H1 (cell line): ENCODE measurements around the gene FAT1.

Source experiments
- ATF2 ChIP-seq: IDR thresholded peaks from 2 replicates; pipeline ENCODE4 v1.6.1; 2012; ENCODE audit warnings: low read length, inconsistent platforms
- BCL11A ChIP-seq, 2 experiments: IDR thresholded peaks; one replicate each; pipeline ENCODE4 v1.6.1; 2011; ENCODE audit warnings: low read depth in 2 of 2, low read length in 2 of 2, mild to moderate bottlenecking in 2 of 2
- CHD1 ChIP-seq: IDR thresholded peaks from 2 replicates; pipeline ENCODE4 v1.6.1; 2012; ENCODE audit warnings: low read depth, low read length, improper control_type of control experiment
- CTCF ChIP-seq, 3 experiments: IDR thresholded peaks; 1 replicate in 2 of 3; 2 replicates in 1 of 3; pipeline versions ENCODE4 v1.5.1 to v1.6.1; 2011; ENCODE audit warnings: low read length in 3 of 3, mild to moderate bottlenecking in 3 of 3, inconsistent platforms in 2 of 3, low read depth in 1 of 3, moderate library complexity in 1 of 3; ENCODE audit not compliant: insufficient read depth in 1 of 3; ENCODE audit errors: control extremely low read depth in 1 of 3
- EZH2 ChIP-seq: fragments of 200-600 bp; sonication (generic); IDR thresholded peaks from 2 replicates; pipeline ENCODE4 v1.7.1; 2012; ENCODE audit warnings: low read depth, mild to moderate bottlenecking, moderate library complexity, low read length, inconsistent platforms; ENCODE audit not compliant: severe bottlenecking
- HDAC2 ChIP-seq, 2 experiments: fragments of 300-600 bp in 1 of 2; sonication (generic) in 1 of 2; IDR thresholded peaks; 2 replicates each; pipeline ENCODE4 v1.6.1; 2011 to 2012; ENCODE audit warnings: low read depth in 2 of 2, low read length in 2 of 2, mild to moderate bottlenecking in 2 of 2, moderate library complexity in 2 of 2, borderline replicate concordance in 1 of 2, inconsistent platforms in 1 of 2
- NRF1 ChIP-seq: IDR thresholded peaks from 2 replicates; pipeline ENCODE4 v1.6.1; 2011; ENCODE audit warnings: mild to moderate bottlenecking, low read depth, low read length, improper control_type of control experiment
- PHF8 ChIP-seq: fragments of 200-600 bp; sonication (generic); conservative IDR thresholded peaks from 2 replicates; pipeline ENCODE4 v1.7.1; 2012; ENCODE audit warnings: low read depth, mild to moderate bottlenecking, inconsistent platforms, low read length, moderate library complexity
- POLR2A ChIP-seq, 2 experiments: IDR thresholded peaks; 1 replicate in 1 of 2; 2 replicates in 1 of 2; pipeline ENCODE4 v1.6.1; 2011; ENCODE audit warnings: low read depth in 2 of 2, low read length in 2 of 2, mild to moderate bottlenecking in 2 of 2; ENCODE audit errors: control extremely low read depth in 1 of 2
- SP1 ChIP-seq: IDR thresholded peaks from 2 replicates; pipeline ENCODE4 v1.6.1; 2011; ENCODE audit warnings: low read depth, low read length
- TAF7 ChIP-seq: optimal IDR thresholded peaks from 2 replicates; pipeline ENCODE3; 2011; ENCODE audit warnings: low read depth, mild to moderate bottlenecking, inconsistent platforms, low read length, moderate library complexity, borderline replicate concordance
- YY1 ChIP-seq: IDR thresholded peaks from 2 replicates; pipeline ENCODE4 v1.6.1; 2011; ENCODE audit warnings: low read depth, mild to moderate bottlenecking, low read length
- TF ChIP-seq, protein P1 (sequence below): IDR thresholded peaks from 2 replicates; pipeline ENCODE4 v1.6.1; 2011; ENCODE audit warnings: low read depth, mild to moderate bottlenecking, low read length; ENCODE audit not compliant: insufficient read depth
- TF ChIP-seq, protein P2 (sequence below): IDR thresholded peaks from 2 replicates; pipeline ENCODE4 v1.6.1; 2012; ENCODE audit warnings: inconsistent platforms

DNA sequence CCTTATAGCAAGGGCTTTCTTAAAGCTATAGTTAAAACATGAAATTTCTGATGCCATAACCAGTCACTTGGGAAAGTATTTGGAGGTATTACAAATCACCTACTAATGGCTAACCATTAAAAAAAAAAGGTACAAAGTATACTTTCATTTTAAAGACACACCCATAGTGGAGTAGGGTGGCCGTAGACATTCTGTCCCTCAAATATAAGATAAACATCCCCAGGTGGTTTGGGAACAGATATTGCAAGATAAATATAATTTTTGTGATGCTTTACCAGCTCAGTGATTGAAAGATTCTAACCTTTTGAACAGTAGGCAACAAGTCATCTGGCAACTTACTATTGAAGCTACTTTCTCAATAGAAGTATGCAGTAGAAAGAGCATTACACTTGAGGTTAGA, 6.2 kb upstream of the FAT1 start:
- TF ChIP-seq CTCF (IDR thresholded peaks at IDR 0.05; ENCODE audit: control extremely low read depth in 1 of 3, insufficient read depth in 1 of 3, low read depth in 1 of 3, low read length in 3 of 3) (no peak), CHD1 (no peak), TAF7 (no peak), POLR2A (IDR thresholded peaks at IDR 0.05; ENCODE audit: control extremely low read depth in 1 of 2, low read depth in 2 of 2, low read length in 2 of 2) (no peak), SP1 (no peak), PHF8 (no peak), YY1 (no peak), HDAC2 (IDR thresholded peaks at IDR 0.05; ENCODE audit: borderline replicate concordance in 1 of 2, low read depth in 2 of 2, low read length in 2 of 2) (no peak), ATF2 (no peak), BCL11A (IDR thresholded peaks at IDR 0.05; ENCODE audit: low read depth in 2 of 2, low read length in 2 of 2) (no peak), NRF1 (no peak), EZH2 (no peak)
- TF ChIP-seq, protein P1, sequence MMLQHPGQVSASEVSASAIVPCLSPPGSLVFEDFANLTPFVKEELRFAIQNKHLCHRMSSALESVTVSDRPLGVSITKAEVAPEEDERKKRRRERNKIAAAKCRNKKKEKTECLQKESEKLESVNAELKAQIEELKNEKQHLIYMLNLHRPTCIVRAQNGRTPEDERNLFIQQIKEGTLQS, result no peak
- TF ChIP-seq, protein P2, sequence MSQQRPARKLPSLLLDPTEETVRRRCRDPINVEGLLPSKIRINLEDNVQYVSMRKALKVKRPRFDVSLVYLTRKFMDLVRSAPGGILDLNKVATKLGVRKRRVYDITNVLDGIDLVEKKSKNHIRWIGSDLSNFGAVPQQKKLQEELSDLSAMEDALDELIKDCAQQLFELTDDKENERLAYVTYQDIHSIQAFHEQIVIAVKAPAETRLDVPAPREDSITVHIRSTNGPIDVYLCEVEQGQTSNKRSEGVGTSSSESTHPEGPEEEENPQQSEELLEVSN, result no peak
